Thyroid gland (tissue), 4 donors: ENCODE measurements around the gene CPT1A.

Experiments
- CTCF ChIP-seq, 6 experiments: fragments of 200-600 bp in 3 of 6; fragments of 450-650 bp in 3 of 6; sonication (generic) in 3 of 6; IDR thresholded peaks; one replicate each; pipeline ENCODE4 v1.5.1; 2016 to 2019; ENCODE audit warnings: antibody characterized with exemption in 6 of 6, mild to moderate bottlenecking in 2 of 6, inconsistent platforms in 1 of 6, moderate library complexity in 1 of 6
- POLR2A ChIP-seq, 2 donors: fragments of 450-650 bp; IDR thresholded peaks; one replicate each; pipeline ENCODE4 v1.6.1; 2017; ENCODE audit warnings: antibody characterized with exemption in 2 of 2, mild to moderate bottlenecking in 2 of 2, moderate library complexity in 1 of 2

- TF ChIP-seq CTCF (IDR thresholded peaks at IDR 0.05) (no peak), POLR2A (IDR thresholded peaks at IDR 0.05) (no peak)
Observed at GRCh38 chr11:68704887-68705286, 136.8 kb downstream of the CPT1A start.
